EH (cell line): ENCODE results near the gene AMD1.

ENCODE experiments used
- DNase-seq: peaks from one replicate; pipeline ENCODE4 v3.0.0-alpha.2; 2015; ENCODE audit warnings: low read depth

AMD1 gene

GRCh38 chr6:110939429-110940200, 65.0 kb downstream of the AMD1 start:
- no peak for DNase-seq

GRCh38 chr6:110944681-110945151, 70.1 kb downstream of the AMD1 start:
- DNase-seq, result peak; percentile 89
